ENCODE results near the gene CTNNA2.

DNA sequence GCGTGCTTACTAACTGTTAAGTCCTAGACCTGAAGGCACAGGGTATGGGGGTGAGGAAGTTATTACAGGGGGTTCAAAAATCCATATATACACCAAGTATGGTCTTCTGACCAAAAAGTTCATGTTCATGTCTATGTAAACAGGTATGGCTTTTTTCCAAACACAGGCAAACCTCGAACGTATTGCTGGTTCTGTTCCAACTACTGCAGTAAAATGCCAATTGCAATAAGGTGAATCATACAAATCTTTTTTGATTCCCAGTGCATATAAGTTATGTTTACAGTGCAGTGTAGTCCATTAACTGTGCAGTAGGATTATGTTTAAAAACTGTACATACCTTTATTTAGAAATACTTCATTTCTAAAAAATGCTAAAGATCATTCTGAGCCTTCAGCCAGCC, 1037.0 kb downstream of the CTNNA2 start:
- TF ChIP-seq POLR2AphosphoS5 (IDR thresholded peaks at IDR 0.05; ENCODE audit: low read depth, low read length) (no peak), TAF1 (IDR thresholded peaks at IDR 0.05; ENCODE audit: borderline replicate concordance, insufficient read depth, low read length) (no peak), SIN3A (IDR thresholded peaks at IDR 0.05; ENCODE audit: borderline replicate concordance, insufficient read depth, low read length) (no peak)
- TF ChIP-seq, protein P1, sequence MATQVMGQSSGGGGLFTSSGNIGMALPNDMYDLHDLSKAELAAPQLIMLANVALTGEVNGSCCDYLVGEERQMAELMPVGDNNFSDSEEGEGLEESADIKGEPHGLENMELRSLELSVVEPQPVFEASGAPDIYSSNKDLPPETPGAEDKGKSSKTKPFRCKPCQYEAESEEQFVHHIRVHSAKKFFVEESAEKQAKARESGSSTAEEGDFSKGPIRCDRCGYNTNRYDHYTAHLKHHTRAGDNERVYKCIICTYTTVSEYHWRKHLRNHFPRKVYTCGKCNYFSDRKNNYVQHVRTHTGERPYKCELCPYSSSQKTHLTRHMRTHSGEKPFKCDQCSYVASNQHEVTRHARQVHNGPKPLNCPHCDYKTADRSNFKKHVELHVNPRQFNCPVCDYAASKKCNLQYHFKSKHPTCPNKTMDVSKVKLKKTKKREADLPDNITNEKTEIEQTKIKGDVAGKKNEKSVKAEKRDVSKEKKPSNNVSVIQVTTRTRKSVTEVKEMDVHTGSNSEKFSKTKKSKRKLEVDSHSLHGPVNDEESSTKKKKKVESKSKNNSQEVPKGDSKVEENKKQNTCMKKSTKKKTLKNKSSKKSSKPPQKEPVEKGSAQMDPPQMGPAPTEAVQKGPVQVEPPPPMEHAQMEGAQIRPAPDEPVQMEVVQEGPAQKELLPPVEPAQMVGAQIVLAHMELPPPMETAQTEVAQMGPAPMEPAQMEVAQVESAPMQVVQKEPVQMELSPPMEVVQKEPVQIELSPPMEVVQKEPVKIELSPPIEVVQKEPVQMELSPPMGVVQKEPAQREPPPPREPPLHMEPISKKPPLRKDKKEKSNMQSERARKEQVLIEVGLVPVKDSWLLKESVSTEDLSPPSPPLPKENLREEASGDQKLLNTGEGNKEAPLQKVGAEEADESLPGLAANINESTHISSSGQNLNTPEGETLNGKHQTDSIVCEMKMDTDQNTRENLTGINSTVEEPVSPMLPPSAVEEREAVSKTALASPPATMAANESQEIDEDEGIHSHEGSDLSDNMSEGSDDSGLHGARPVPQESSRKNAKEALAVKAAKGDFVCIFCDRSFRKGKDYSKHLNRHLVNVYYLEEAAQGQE (IDR thresholded peaks at IDR 0.05; ENCODE audit: insufficient read depth in 1 of 2, low read depth in 2 of 2, low read length in 2 of 2), result no peak
